GM23338 (cell line): ENCODE measurements around the gene CACUL1.

Source experiments
- CREB1 ChIP-seq: fragments of 250-450 bp; sonication (Bioruptor Pico); IDR thresholded peaks from 2 replicates; pipeline ENCODE4 v1.5.0; 2020; ENCODE audit warnings: low read depth, mild to moderate bottlenecking, moderate library complexity
- CTCF ChIP-seq, 2 experiments: fragments of 200-600 bp in 1 of 2; sonication (generic) in 1 of 2; conservative IDR thresholded peaks; 2 replicates each; pipeline versions ENCODE4 v1.5.1 to v1.6.1; 2016 to 2017; ENCODE audit warnings: antibody characterized with exemption in 2 of 2, low read depth in 2 of 2, mild to moderate bottlenecking in 2 of 2, moderate library complexity in 1 of 2
- EZH2 ChIP-seq: fragments of 200-600 bp; sonication (generic); IDR thresholded peaks from one replicate; pipeline ENCODE4 v1.8.0; 2017; ENCODE audit warnings: antibody characterized with exemption, mild to moderate bottlenecking, low read depth; ENCODE audit not compliant: unreplicated experiment
- EZH2phosphoT487 ChIP-seq: fragments of 200-600 bp; sonication (generic); IDR thresholded peaks from one replicate; pipeline ENCODE4 v1.8.1; 2018; ENCODE audit warnings: antibody characterized with exemption; ENCODE audit not compliant: unreplicated experiment
- JUNB ChIP-seq: IDR thresholded peaks from one replicate; pipeline ENCODE4 v1.6.1; 2016; ENCODE audit warnings: antibody characterized with exemption; ENCODE audit not compliant: unreplicated experiment
- POLR2AphosphoS5 ChIP-seq: IDR thresholded peaks from 2 replicates; pipeline ENCODE4 v1.6.1; 2016; ENCODE audit warnings: antibody characterized with exemption, low read depth
- REST ChIP-seq: IDR thresholded peaks from one replicate; pipeline ENCODE4 v1.6.1; 2018; ENCODE audit warnings: antibody characterized with exemption; ENCODE audit not compliant: unreplicated experiment
- ZNF114 ChIP-seq: fragments of 250-450 bp; sonication (Bioruptor Pico); IDR thresholded peaks from 2 replicates; pipeline ENCODE4 v1.5.0; 2020; ENCODE audit warnings: mild to moderate bottlenecking, moderate library complexity

GRCh38 chr10:118729641-118730258, 25.0 kb downstream of the CACUL1 start:
- TF ChIP-seq POLR2AphosphoS5 (no peak), ZNF114 (CRISPR knock-in tag) (no peak), CTCF (conservative IDR thresholded peaks at IDR 0.05; ENCODE audit: low read depth in 2 of 2) (no peak), EZH2 (no peak), REST (no peak), CREB1 (CRISPR knock-in tag) (no peak), JUNB (no peak), EZH2phosphoT487 (no peak)
